ENCODE data around the gene CXCL11.
"Not testable (repeated sequence)": the region's sequence is repeated elsewhere in the genome, so short reads cannot be mapped to it uniquely, and the experiment has no call there.

Gene CXCL11

GRCh38 chr4:76000279-76000678 lies 35.6 kb downstream of the CXCL11 start:
- no peak for DNase-seq (ENCODE audit: low read depth)

GRCh38 chr4:75998525-75999147 lies 37.2 kb downstream of the CXCL11 start:
- DNase-seq (ENCODE audit: low read depth), result not testable (repeated sequence)

GRCh38 chr4:75997946-75998345 lies 37.9 kb downstream of the CXCL11 start:
- DNase-seq (ENCODE audit: low read depth), result no peak

GRCh38 chr4:75997081-75997480 lies 38.8 kb downstream of the CXCL11 start:
- DNase-seq (ENCODE audit: low read depth), result no peak

GRCh38 chr4:75995727-75996126 lies 40.1 kb downstream of the CXCL11 start:
- peak; percentile 49 for DNase-seq (ENCODE audit: low read depth)

- DNase-seq (ENCODE audit: low read depth), result no peak
These were observed 43.4 kb downstream of the CXCL11 start for GRCh38 chr4:75992462-75992861.

GRCh38 chr4:75989846-75990528 lies 45.9 kb downstream of the CXCL11 start:
- peak; percentile 43 for DNase-seq (ENCODE audit: low read depth)

- peak; percentile 90 for DNase-seq (ENCODE audit: low read depth)
These were observed 50.8 kb downstream of the CXCL11 start for GRCh38 chr4:75985116-75985515.

Data from iris pigment epithelial cell (primary cell).